GM18498 (cell line): ENCODE data around the gene TMEM175.
"Not testable (repeated sequence)": the region's sequence is repeated elsewhere in the genome, so short reads cannot be mapped to it uniquely, and the experiment has no call there.

Experiments
- ATAC-seq: cut with Tn5 transposase; IDR thresholded peaks from one replicate; pipeline ENCODE4 v1.9.1; 2021; ENCODE audit warnings: mild to moderate bottlenecking, moderate library complexity; ENCODE audit not compliant: unreplicated experiment

Gene TMEM175

DNA sequence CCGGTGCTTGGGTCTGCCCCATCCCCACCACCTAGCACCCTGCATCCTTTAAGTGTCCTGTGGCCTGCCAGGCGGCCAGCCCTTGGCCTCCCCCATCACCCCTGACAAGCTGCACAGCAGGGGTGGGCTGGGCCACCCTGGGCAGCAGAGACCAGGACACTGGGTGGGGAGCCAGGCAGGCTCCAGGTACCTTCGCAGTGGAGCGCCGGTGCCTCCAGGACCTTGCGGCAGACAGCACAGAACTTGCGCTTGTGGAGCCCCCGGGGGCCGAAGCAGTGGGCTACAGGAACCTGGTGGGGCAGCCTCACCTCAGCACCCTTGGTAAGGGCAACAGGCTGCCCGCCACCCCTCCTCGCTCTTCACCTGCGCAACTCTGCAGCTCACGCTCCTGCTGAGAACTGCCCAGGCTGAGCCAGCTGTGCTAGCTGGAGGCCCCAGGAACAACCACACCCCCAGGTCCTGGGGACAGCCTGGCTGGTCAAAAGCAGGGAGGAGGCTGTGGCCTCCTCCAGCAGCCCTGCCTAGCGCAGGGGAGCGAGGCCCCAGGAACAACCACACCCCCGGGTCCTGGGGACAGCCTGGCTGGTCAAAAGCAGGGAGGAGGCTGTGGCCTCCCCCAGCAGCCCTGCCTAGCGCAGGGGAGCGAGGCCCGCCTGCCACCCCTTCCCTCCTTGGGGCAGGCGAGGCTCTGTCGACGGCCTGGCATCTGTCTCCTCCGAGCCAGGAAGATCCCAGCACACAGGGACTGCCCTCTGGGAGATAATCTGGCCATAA is 36.5 kb downstream of the TMEM175 start:
- ATAC-seq: no peak

DNA sequence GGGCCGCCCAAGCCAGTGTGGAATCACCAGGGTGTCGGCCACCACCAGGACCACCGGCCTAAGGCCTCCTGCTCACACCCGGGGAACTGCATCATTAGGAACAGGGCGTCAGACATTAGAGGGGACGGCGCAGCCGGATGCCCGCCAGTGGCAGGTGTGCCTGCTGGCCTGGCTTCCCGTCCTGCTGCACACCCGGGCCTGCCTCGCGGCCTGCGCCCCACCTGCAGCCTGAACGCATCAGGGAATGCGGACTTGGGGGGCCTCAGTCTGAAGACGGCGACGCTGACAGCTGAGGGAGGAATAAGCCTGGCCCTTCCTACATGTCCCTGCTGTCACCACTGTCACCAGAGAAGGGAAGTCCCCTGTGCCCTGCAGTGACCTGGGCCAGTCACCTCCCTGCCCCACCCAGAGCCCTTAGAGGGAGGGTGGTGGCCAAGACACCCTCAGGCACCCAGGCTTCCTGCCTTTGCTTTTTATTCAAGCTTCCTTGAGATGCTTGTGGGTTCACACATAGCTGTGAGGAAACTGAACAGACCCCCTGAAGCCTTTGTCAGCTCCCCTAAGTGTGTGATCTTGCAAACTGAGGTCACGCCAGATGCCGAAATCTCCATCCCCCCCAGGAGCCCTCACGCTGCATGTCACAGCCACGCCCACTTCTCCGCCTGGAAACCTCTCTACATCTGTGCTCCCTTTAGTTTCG is 37.9 kb downstream of the TMEM175 start:
- ATAC-seq: no peak

DNA sequence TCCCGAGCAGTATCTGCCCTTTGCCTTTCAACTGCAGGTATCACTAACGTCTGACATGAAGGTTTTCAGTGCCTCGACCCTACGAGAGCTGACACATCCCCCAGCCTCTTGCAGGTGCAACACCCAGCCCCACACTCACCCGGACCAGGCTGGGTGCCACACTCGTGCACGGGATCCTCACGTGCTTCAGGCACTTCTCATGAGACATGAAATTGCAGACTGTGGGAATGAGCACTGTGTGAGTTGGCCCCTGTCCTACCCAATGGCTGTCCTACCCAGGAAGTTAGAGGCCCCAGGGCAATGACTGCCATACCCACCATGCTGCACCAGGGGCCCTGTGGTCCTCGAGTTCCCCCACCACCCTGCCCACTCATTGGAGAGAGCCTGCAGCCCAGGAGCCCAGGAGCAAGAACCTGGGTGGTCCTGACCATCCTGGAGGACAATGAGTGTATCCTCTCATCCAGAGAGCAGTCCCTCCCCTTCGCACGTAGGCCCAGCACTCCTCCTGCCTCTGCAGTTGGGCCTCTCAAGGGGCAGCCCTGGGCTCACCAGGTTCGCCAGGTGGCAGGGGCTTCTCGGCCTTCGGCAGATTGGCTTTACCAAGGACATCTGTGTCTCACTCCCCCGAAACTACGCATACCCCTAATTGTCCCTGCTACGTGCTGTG is 38.7 kb downstream of the TMEM175 start:
- ATAC-seq: no peak

DNA sequence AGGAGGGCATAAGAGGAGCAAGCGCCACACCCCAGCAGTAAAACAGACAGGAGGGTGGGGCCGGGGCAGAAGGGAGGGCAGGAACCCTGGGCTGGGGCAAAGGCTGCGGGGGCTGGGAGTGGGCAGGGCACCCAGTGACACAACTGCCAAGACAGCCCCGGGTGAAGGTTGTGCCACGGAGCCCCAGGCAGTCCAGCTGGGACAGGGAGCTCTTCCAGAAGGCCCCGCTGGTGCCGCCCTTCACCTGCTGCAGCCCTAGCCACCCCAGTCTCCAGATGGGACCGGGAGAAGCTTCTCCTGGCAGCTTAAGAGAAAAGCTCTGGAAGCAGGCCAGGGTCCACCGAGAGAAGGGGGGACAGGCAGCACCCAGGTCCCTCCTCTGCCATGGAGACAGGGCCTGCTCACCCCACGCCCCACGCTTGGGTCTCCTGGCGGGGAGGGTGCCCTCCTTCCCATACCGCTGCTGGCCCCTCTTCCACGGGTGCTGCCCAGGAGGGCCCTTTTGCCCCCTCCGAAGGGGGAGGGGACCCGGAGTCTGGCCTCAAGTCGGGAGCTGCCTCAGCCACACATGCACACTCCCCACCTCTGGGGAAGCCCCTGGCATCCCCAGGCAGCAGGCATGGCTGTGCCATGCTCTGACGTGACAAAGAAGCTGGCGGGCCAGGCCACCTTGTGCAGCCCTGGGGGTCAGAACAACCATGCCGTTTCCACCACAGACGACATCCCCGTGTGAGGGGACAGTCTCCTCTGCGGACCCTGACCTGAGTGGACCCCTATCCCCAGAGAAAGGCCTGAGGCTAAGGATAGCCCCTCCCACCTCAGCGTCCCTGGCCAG is 39.6 kb downstream of the TMEM175 start:
- ATAC-seq: no peak

DNA sequence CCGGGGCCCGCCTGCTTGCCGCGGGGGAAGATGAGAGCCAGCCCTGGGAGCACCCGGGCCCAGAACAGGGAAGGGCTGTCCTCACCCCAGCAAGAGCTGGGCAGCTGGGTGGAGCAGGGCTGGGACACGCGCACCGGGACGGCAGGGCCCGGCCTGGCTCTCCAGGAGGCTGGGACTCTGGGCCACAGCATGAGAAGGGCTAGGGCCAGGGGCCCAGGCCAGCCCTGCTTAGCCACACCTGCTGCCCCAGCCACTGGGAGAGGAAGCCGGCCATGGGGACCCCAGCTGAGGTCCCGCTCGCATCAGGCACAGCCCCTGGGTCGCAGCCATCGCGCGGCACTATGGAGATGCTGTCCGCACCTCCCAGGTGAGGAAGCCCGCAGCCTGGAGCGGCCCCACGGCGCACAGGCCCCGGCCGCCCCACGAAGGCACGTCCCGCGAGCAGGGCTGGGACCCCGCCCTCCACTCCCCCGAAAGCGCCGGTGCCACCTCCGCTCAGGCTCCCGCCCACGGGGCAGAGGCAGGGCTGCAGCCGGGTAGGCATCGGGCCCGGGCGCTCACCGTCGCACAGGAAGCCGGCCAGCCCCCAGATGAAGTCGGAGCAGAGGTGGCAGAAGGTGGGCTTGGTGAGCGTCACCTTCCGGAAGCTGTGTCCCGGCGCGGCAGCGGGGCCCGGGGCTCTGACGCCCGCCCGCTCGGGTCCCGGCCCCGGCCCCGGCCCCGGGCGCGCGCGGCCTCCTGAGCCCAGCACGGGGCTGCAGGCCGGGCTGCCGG is 40.6 kb downstream of the TMEM175 start:
- peak; percentile 52 for ATAC-seq

DNA sequence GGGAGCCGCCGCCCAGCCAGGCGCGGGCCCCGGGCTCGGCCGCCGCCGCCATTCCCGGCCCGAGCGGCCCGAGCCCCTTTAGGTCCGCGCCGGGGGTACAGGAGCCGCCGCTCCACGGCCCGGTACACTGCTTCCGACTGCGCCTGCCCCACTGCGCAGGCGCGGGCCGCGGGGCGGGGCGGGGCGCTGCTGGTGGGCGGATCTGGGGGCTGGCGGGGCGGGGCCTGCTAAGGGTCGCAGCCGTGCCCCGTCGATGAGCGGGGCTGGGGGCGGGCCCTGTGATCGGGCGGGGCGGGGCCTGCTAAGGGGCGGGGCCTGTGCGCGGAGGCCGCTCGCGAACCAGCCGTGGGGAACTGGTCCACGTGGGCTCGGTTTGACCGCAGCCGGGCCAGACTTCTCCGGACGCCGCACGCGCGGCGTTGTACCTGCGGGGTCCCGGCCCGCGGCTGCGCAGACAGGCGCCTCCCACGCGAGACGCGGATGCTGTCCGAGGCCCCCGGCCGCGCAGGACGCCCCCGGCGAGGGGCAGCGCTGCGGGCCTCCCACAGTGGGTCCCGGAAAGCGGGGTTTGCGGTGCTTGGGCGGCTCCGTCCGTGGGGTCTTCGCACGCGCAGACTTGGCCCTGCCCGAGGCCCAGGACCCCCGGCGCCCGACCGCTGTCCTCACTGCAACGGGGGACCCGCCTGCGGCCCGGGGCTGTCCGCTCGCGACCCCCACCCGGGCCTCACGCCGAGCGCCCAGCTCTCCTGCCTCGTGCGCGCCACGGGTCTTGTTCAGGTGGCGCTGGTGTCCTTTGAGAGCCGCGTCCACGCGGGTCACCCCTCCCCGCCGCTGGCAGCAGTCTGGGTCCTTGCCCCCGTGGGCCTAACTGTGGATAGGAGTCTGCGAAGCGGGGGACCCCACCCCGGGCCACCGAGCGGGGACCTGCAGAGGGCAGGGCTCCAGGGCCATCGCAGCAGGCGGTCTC is 41.5 kb downstream of the TMEM175 start, which contains the start of gene DGKQ:
Gene DGKQ (minus strand): TSS at position 139 of the 967 bp plus-strand sequence. CDS start 87 bp downstream, at position 52.
- peak; percentile 78 for ATAC-seq

DNA sequence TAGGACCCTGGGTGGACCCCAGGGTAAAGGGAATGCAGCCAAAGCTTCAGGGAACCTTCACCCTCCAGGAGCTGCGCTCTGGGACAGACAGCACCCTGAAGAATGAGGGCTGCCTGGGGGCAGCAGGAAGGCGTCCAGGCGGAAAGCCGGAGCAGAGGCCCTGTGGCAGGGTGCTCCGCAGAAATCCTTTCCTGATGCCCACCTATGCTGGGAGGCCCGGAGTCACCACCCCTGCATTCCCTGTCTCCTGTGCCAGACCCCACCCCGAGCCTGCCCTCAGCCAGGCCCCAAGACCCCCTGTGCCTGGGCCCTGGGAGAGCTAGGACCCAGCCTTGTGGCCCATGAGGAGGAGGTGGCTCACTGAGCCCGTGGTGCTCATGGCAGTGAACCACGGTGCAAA is 42.4 kb downstream of the TMEM175 start:
- ATAC-seq: no peak

DNA sequence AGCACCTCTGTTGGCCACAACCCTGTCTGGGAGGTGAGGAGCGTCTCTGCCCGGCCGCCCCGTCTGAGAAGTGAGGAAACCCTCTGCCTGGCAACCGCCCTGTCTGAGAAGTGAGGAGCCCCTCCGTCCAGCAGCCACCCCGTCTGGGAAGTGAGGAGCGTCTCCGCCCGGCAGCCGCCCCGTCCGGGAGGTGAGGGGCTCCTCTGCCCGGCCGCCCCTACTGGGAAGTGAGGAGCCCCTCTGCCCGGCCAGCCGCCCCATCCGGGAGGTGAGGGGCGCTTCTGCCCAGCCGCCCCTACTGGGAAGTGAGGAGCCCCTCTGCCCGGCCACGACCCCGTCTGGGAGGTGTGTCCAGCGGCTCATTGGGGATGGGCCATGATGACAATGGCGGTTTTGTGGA is 43.8 kb downstream of the TMEM175 start:
- ATAC-seq: not testable (repeated sequence)

DNA sequence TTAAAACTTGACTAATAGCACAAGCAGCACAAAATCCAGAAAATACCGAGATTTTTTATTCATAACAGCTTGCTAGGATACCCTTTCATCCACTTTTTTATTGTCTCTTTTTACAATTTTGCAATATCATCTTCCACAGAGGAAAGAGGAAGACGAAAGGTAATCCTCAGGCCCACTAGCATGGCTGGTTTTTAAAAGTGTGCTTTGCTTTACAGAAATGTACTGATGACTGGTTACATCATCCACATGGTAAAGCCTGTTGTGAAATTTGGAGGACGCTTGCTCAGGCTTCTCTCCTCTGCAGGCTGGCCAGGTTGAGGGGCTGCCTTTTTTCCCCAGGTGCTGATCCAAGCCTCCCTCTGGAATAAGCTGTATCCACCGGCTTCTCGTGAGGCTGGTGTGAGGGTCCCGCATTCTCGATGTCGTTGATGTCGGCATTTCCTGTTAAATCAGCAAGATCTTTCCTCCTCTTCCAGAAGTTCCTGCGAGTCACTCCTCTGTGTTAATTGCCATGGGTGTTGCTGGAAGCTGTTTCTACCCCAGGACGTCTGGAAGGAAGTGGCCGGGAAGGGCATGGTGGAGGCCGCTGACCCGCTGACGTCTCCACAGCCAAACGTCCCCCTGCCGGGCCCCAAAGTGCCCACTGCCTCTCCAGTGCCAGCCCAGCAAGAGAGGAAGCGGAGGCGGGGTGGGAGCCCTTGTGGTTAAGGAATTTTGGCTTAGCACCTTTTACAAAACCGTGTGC is 46.9 kb downstream of the TMEM175 start:
- no peak for ATAC-seq

DNA sequence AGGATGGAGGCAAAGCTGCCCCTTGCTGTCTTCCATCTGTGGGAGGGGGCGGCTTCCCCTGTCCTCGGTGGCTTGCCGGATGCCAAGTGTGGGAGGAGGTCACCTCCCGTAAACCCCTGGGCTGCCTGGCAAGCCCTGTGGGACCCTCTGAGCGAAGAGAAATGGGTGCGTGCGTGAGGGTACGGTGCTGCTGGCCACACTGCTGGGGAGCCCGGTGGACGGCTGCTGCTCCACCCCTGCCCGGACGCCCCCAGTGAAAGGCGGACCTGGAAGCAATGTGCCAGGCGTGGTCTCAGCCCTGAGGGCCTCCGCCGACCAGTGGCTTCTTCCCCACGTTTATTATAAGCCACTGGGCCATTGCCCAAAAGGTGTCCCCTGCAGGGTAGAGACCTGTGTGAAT is 50.0 kb downstream of the TMEM175 start:
- no peak for ATAC-seq

DNA sequence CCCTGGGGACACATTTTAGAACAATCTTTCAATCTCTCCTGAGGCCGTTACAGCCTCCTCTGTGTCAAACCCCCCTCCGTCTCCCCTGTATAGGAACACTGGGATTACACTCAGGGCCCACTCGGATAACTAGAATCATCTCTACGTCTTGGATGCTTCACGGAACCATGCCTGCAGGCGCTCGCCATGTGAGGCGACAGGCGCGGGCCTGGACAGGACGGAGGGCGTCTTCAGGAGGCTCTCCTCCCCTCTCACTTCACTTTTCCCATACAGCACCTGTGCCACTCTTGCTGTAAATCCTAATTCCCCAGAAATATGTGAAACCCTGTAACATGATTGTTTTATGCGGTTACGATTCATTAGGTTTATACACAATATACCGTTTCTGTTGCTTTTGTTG is 50.6 kb downstream of the TMEM175 start:
- ATAC-seq: no peak

DNA sequence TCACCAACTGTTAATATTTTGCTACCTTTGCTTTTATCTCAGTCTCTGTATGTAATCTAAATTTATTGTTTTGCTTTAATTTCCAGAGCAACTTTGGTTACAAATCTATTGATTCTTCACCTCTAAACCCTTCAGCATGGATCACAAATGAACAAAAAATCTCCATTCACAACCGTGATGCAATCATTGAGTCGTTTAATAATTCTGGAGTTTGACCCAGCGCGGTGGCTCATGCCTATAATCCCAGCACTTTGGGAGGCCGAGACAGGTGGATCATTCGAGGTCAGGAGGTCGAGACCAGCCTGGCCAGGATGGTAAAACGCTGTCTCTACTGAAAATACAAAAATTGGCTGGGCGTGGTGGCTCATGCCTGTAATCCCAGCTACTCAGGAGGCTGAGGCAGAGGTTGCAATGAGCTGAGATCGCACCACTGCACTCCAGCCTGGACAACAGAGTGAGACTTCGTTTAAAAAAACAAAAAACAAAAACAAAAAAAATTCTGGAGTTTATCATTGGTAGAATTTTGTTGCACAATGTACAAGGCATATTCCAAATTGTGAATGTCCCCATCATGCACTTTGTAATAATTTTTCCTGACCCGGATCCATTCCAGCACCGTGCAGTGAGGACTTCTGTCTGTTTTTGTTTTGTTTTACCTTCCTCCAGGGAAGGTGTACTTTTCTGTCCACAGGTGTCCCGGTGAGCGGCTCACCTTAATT is 52.2 kb downstream of the TMEM175 start:
- no peak for ATAC-seq

DNA sequence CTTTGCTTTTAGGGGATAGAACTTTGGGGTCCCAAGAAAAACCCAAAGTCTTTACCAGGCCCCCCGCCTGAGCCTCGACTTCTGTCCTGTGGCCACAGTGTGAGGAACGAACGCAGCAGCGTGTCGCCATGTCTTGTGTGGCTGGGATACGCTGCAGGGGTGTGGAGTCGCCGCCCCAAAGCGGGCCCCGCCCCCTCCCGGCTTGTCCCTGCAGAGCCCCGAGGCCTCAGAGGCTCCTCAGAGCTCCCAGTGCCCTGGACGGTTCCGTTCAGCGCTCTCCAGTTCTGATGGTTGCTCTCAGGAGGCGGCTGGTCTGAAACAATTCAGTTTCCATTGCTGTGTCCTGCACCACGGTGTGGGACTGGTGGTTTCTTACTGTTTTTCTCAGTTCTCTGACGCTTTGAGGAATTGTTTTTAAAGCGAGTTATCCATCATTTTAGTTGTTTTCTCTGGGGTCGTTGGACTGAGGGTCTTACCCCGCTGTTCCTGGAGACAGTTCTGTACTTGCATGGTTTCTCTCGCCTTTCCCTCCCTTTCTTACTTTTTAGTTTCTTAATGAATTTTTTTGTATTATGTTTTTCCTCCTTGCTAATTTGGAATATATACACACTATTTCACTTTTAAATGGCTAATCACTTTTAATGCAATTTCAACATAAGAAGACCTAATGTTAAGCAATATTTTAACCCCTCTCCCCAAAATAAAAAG is 53.0 kb downstream of the TMEM175 start:
- ATAC-seq: no peak

DNA sequence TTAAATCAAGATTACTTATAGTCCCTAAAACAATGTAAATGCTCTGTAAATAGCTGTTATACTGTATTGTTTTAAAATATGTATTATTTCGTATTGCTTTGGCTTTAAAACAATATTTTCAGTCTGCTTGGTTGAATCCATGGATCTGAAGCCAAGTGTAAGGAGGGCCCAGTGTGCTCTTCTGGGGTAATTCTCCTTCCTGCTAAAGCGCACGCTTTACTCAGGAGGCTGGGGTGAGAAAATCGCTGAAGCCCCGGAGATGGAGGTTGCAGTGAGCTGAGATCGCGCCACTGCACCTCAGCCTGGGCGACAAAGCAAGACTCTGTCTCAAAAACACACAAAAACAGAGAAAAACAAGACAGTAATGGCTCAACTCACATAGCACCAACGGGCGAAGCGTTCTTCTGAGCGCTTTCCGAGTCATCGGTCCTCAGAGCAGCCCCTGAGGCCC is 54.2 kb downstream of the TMEM175 start:
- peak; percentile 15 for ATAC-seq

DNA sequence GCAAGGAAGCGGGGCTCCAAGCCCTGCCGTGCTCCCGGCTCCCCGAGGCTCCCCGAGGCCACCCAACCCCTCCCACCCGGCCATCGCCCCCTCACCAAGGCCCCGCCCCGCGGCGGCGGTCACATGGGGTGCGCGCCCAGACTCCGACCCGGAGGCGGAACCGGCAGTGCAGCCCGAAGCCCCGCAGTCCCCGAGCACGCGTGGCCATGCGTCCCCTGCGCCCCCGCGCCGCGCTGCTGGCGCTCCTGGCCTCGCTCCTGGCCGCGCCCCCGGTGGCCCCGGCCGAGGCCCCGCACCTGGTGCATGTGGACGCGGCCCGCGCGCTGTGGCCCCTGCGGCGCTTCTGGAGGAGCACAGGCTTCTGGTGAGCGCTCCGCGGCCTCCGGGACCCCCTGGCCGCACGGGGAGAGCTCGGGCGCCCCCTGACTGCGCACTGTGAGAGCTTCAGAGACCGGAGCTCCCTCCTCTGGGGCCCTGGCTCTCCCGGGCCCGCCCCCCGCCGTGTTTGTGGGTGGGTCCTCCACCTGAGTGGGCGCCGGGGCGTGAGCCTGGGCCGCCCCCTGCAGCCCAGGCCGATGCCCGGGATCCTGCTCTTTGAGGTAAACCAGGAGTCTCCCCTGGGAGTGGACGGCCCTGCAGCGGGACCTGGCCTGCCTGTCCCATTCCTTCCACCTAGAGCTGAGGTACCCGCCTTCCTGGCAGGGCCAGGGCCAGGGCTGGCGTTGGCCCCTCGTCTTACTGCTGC is 54.8 kb downstream of the TMEM175 start, which contains the start of gene IDUA:
Gene IDUA (plus strand): TSS at position 166 of the 745 bp plus-strand sequence. CDS start 41 bp downstream, at position 207.
- peak; percentile 78 for ATAC-seq
